ENCODE measurements around the gene DENND1B.

- TF ChIP-seq CTCF (optimal IDR thresholded peaks at IDR 0.05 in 1 of 3, IDR thresholded peaks at IDR 0.05 in 1 of 3, conservative IDR thresholded peaks at IDR 0.05 in 1 of 3; ENCODE audit: extremely low read depth in 1 of 3, insufficient read depth in 2 of 3, low read length in 3 of 3) (no peak), EZH2 (IDR thresholded peaks at IDR 0.05; ENCODE audit: low read length) (no peak)
These were observed 126.1 kb downstream of the DENND1B start for GRCh38 chr1:197649188-197649587.
